CD4-positive, alpha-beta T cell treated with Interleukin-6 at 100 ng/mL for 8 hours (primary cell): ENCODE data around the gene ZFP2.

Experiments
- DNase-seq: peaks from one replicate; pipeline ENCODE4 v3.0.0-alpha.2; 2020; ENCODE audit warnings: mixed read lengths, low spot score

The ZFP2 gene

GRCh38 chr5:178981381-178981780 lies 85.7 kb downstream of the ZFP2 start:
- DNase-seq, result no peak
